Skeletal muscle tissue (tissue), 4 donors: ENCODE results near the gene RAF1. TPM values are rescaled to one million over a fixed set of nuclear protein-coding genes. Genes with fewer than 3 reads are reported as not detected.
"Not testable (repeated sequence)": the region's sequence is repeated elsewhere in the genome, so short reads cannot be mapped to it uniquely, and the experiment has no call there.

Experiments used
- H3K27ac ChIP-seq: one replicate; pipeline ENCODE4 v1.7.0; 2013; ENCODE audit warnings: mild to moderate bottlenecking, low read depth, low read length, inconsistent platforms
- H3K27me3 ChIP-seq, 3 donors: one replicate each; pipeline ENCODE4 v1.7.0; 2013; ENCODE audit warnings: low read length in 3 of 3; ENCODE audit not compliant: control insufficient read depth in 3 of 3, insufficient read depth in 3 of 3
- H3K36me3 ChIP-seq, 3 donors: one replicate each; pipeline ENCODE4 v1.7.0; 2013; ENCODE audit warnings: low read length in 3 of 3; ENCODE audit not compliant: control insufficient read depth in 3 of 3, insufficient read depth in 3 of 3
- H3K4me1 ChIP-seq, 3 donors: one replicate each; pipeline ENCODE4 v1.7.0; 2013; ENCODE audit warnings: low read length in 3 of 3, mild to moderate bottlenecking in 3 of 3; ENCODE audit not compliant: control insufficient read depth in 3 of 3, insufficient read depth in 3 of 3
- H3K4me3 ChIP-seq, 3 donors: one replicate each; pipeline ENCODE4 v1.7.0; 2013; ENCODE audit warnings: low read length in 3 of 3
- H3K9ac ChIP-seq, 3 donors: one replicate each; pipeline ENCODE4 v1.7.0; 2013; ENCODE audit warnings: low read length in 3 of 3, mild to moderate bottlenecking in 3 of 3, moderate library complexity in 2 of 3, low read depth in 1 of 3
- H3K9me3 ChIP-seq, 3 donors: one replicate each; pipeline ENCODE4 v1.7.0; 2013; ENCODE audit warnings: low read length in 3 of 3; ENCODE audit not compliant: control insufficient read depth in 3 of 3
- total RNA-seq: library from RNA; depleted of rRNA; stranded (reverse); fragments of >200 nt; gene quantifications from one replicate; pipeline ENCODE4 v1.2.3, GENCODE V29; 2014
- donor health status: Osteomylitis.

RAF1 gene
- total RNA-seq, 1 donor from 2014 or later = 131 TPM

- H3K36me3 ChIP-seq, H3K27ac ChIP-seq, H3K4me3 ChIP-seq, H3K9me3 ChIP-seq, H3K27me3 ChIP-seq: not testable (repeated sequence)
- peak overlapping the region in 2 of 3 donors; percentile 8 to 14 for H3K9ac ChIP-seq
- peaks cover 26 to 44% (median 30%) of the 10 kb centered on the region in 3 donors for H3K4me1 ChIP-seq
These were observed 2.5 kb downstream of the RAF1 start for GRCh38 chr3:12661375-12661774.

- Histone ChIP-seq H3K4me3 (no peak overlapping the region), H3K4me1 (peaks cover 32 to 46% (median 33%) of the 10 kb centered on the region in 3 donors), H3K9me3 (no peaks in the 10 kb centered on the region), H3K27me3 (no peaks in the 10 kb centered on the region), H3K9ac (peak overlapping the region in 2 of 3 donors; percentile 10 to 61), H3K27ac (peak overlapping the region; percentile 67), H3K36me3 (peaks cover 0 to 3% (median 2%) of the 10 kb centered on the region in 3 donors)
These were observed 3.7 kb downstream of the RAF1 start for GRCh38 chr3:12660196-12660595.

DNA sequence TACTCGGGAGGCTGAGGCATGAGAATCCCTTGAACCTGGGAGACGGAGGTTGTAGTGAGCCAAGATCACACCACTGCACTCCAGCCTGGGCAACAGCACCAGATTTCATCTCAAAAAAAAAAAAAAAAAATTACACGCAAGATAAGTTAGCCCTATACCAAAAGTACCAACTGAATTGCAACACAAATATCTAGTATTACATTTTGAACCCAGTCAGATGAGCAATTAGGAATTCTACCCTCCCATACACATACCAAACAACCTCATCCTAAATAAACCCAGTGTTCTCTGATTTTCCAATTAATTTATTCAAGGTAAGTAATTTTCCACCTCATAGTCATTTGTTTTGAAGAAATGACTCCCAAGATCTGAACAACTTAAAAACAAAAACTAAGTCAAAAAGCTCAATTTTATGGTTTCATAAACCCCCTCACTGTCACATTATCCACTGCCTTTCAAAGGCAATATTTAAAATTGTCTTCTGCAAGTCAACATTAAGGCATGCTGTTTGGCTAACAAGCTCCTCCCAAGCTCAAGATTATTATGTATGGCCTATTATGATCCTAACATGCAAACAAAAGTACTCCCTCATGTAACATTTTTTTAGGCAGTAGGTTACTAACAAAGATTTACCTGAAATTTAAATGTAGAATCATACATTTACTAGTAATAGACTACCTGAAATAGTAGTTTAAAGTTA is 4.5 kb downstream of the RAF1 start:
- H3K36me3 ChIP-seq = peaks cover 0 to 3% (median 2%) of the 10 kb centered on the region in 3 donors
- peak overlapping the region; percentile 67 for H3K27ac ChIP-seq
- peaks cover 32 to 46% (median 33%) of the 10 kb centered on the region in 3 donors for H3K4me1 ChIP-seq
- H3K4me3 ChIP-seq = no peak overlapping the region
- peak overlapping the region in 1 of 3 donors; percentile 61 for H3K9ac ChIP-seq
- no peaks in the 10 kb centered on the region for H3K27me3 ChIP-seq
- no peaks in the 10 kb centered on the region for H3K9me3 ChIP-seq

- no peak overlapping the region for H3K4me3 ChIP-seq
- no peaks in the 10 kb centered on the region for H3K9me3 ChIP-seq
- peaks cover 0 to 3% (median 2%) of the 10 kb centered on the region in 3 donors for H3K36me3 ChIP-seq
- H3K27me3 ChIP-seq = no peaks in the 10 kb centered on the region
- H3K9ac ChIP-seq = peak overlapping the region in 1 of 3 donors; percentile 20
- peaks cover 32 to 46% (median 35%) of the 10 kb centered on the region in 3 donors for H3K4me1 ChIP-seq
- H3K27ac ChIP-seq = peak overlapping the region; percentile 67
These were observed 5.3 kb downstream of the RAF1 start for GRCh38 chr3:12658593-12659058.

GRCh38 chr3:12656850-12657249 is 7.1 kb downstream of the RAF1 start:
- Histone ChIP-seq H3K4me3 (no peak overlapping the region), H3K9me3 (no peaks in the 10 kb centered on the region), H3K27me3 (no peaks in the 10 kb centered on the region), H3K9ac (no peak overlapping the region), H3K27ac (no peak overlapping the region), H3K4me1 (peaks cover 28 to 46% (median 39%) of the 10 kb centered on the region in 3 donors), H3K36me3 (peaks cover 0 to 3% (median 0%) of the 10 kb centered on the region in 3 donors)

DNA sequence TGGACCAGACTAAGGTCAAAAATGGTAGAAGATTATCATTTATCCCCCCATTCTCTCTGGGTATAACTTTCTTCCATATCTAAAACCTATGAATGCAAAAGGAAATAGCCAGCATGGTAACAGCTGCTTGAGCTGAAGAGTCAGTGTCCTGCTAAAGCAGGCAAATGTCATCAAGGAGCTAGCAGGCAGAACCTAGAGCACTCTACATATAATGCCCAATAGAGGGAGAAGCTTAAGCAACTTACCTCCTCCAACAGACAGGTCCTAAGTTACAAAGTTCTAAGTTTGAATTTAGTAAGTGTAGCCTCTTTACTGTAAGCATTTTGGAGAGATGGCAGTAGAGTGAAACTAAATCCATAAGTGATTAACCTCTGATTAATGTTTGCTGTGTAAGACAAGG is 7.7 kb downstream of the RAF1 start:
- H3K9me3 ChIP-seq = no peaks in the 10 kb centered on the region
- H3K27me3 ChIP-seq = no peaks in the 10 kb centered on the region
- H3K4me3 ChIP-seq = no peak overlapping the region
- peak overlapping the region; percentile 21 for H3K27ac ChIP-seq
- no peak overlapping the region for H3K9ac ChIP-seq
- H3K4me1 ChIP-seq = peaks cover 26 to 39% (median 37%) of the 10 kb centered on the region in 3 donors
- peaks cover 0 to 3% (median 0%) of the 10 kb centered on the region in 3 donors for H3K36me3 ChIP-seq

- Histone ChIP-seq H3K4me1 (peaks cover 26 to 36% (median 36%) of the 10 kb centered on the region in 3 donors), H3K27me3 (no peaks in the 10 kb centered on the region), H3K9me3 (no peaks in the 10 kb centered on the region), H3K4me3 (no peak overlapping the region), H3K36me3 (peaks cover 0 to 3% (median 0%) of the 10 kb centered on the region in 3 donors), H3K9ac (no peak overlapping the region), H3K27ac (no peak overlapping the region)
These were observed 8.2 kb downstream of the RAF1 start for GRCh38 chr3:12655701-12656100.

- no peak overlapping the region for H3K27ac ChIP-seq
- H3K9ac ChIP-seq = no peak overlapping the region
- H3K36me3 ChIP-seq = peaks cover 0 to 3% (median 0%) of the 10 kb centered on the region in 3 donors
- no peaks in the 10 kb centered on the region for H3K27me3 ChIP-seq
- H3K4me1 ChIP-seq = peaks cover 18 to 22% (median 20%) of the 10 kb centered on the region in 3 donors
- no peak overlapping the region for H3K4me3 ChIP-seq
- H3K9me3 ChIP-seq = no peaks in the 10 kb centered on the region
These were observed 10.2 kb downstream of the RAF1 start for GRCh38 chr3:12653747-12654146.

DNA sequence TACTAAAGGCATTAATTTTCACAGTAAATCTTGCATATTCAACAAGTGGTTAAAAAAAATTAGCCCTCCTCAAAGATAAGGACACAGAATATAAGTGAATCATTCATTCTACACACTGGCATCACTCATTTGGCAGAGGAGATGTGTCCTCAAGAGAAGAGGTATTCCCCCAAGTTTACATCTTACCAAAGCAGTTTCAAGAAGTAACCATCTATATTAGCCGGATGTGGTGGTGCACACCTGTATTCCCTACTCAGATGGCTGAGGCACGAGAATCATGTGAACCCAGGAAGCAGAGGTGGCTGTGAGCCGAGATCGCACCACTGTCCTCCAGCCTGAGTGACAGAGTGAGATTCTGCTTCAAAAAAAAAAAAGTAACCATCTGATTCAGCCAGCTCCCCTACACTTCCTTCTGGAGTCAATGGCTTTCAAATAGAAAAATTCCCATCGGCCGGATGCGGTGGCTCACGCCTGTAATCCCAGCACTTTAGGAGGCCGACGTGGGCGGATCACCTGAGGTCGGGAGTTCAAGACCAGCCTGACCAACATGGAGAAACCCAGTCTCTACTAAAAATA is 15.4 kb downstream of the RAF1 start:
- H3K4me1 ChIP-seq = peaks cover 15 to 23% (median 15%) of the 10 kb centered on the region in 3 donors
- H3K36me3 ChIP-seq = no peaks in the 10 kb centered on the region
- H3K4me3 ChIP-seq = no peak overlapping the region
- no peak overlapping the region for H3K9ac ChIP-seq
- no peaks in the 10 kb centered on the region for H3K9me3 ChIP-seq
- peak overlapping the region; percentile 65 for H3K27ac ChIP-seq
- H3K27me3 ChIP-seq = no peaks in the 10 kb centered on the region

DNA sequence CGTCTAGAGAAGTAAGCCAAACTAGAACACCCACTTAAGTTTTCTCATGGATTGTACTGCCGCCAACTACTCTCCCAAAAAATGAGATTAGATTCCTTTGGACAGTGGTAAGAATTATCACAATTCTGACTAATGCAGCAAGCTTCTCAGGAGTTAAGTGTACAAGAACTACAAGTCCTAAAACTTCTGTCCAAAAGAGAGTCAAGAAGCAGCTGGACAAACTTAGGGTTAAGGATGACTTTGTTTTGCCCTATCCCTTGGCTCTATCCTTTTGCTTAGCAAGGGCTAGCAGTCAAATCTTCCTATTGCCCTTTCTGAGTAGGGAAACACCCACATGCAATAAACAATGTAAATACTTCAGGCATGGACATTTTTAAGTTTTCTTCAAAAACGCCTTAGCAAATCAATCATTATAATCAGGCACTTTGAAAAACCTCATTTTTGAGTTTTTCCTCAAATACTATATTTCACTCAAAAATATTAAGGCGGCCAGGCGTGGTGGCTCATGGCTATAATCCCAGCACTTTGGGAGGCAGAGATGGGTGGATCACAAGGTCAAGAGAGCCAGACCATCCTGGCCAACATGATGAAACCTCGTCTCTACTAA is 19.5 kb downstream of the RAF1 start:
- Histone ChIP-seq H3K27ac (no peak overlapping the region), H3K36me3 (no peaks in the 10 kb centered on the region), H3K4me1 (peaks cover 6 to 18% (median 13%) of the 10 kb centered on the region in 3 donors), H3K9me3 (no peaks in the 10 kb centered on the region), H3K4me3 (no peak overlapping the region), H3K9ac (no peak overlapping the region), H3K27me3 (no peaks in the 10 kb centered on the region)
